Measurements from ENCODE around the gene SOHLH1. TPM values are rescaled to one million over a fixed set of nuclear protein-coding genes. Genes with fewer than 3 reads are reported as not detected.

Gene SOHLH1
- total RNA-seq, 1 donor from 2014 or later, result 0.18 TPM

DNA sequence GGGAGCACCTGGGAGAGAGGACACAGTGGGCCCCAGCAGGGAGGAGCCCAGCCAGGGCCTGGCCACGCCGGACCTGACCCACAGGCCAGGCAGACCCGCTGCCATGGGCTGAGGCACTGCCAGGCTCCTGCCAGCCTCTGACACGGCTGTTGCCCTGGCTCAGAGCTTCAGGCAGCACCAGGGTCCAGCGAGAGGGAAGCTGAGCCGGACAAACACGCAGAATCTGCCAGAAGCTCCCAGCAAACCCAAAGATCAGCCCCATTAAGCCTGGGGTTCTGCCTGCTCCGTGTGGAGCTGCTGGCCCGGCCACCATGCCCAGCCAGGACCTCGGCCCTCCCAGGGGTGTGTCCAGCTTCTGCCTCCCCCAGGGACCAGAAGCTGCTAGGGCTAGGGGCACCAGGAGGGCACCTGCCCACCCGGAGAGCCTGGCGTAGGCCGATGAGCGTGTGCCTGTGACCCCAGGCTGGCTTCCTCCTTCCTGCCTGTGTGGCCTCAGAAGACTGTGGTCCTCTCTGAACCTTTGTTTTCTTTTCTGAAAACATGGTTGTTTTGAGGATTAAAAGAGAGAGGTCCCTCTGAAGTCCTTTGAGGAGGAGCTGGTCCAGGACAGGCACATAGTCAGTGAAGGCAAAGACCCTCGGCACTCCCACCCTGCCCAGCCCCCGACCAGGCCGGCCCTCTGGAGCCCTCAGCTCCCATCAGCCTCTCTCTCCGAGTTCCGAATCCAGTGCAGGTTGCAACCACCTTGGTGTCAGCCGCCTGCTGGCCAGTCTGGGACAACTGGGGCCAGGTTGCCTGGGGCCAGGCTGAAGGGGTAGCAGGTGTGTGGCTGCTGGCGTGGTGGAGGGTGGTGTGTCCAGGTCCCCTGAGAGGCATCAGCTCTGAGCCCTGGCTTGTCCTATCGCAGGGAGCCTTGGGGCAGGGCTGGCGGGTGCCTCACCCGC is 42.3 kb upstream of the SOHLH1 start:
- TF ChIP-seq, protein P1, sequence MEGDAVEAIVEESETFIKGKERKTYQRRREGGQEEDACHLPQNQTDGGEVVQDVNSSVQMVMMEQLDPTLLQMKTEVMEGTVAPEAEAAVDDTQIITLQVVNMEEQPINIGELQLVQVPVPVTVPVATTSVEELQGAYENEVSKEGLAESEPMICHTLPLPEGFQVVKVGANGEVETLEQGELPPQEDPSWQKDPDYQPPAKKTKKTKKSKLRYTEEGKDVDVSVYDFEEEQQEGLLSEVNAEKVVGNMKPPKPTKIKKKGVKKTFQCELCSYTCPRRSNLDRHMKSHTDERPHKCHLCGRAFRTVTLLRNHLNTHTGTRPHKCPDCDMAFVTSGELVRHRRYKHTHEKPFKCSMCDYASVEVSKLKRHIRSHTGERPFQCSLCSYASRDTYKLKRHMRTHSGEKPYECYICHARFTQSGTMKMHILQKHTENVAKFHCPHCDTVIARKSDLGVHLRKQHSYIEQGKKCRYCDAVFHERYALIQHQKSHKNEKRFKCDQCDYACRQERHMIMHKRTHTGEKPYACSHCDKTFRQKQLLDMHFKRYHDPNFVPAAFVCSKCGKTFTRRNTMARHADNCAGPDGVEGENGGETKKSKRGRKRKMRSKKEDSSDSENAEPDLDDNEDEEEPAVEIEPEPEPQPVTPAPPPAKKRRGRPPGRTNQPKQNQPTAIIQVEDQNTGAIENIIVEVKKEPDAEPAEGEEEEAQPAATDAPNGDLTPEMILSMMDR (IDR thresholded peaks at IDR 0.05; ENCODE audit: unreplicated experiment), result no peak
- Mint-ChIP-seq H3K4me3 (ENCODE audit: unreplicated experiment) (no peak overlapping the region), H3K27ac (ENCODE audit: unreplicated experiment) (no peak overlapping the region), H3K4me1 (ENCODE audit: unreplicated experiment) (no peaks in the 10 kb centered on the region), H3K36me3 (ENCODE audit: low read depth, unreplicated experiment) (no peaks in the 10 kb centered on the region), H3K27me3 (ENCODE audit: unreplicated experiment) (peaks cover 3% of the 10 kb centered on the region), H3K9me3 (ENCODE audit: unreplicated experiment) (no peaks in the 10 kb centered on the region)
- no peak for DNase-seq (ENCODE audit: low spot score)

DNA sequence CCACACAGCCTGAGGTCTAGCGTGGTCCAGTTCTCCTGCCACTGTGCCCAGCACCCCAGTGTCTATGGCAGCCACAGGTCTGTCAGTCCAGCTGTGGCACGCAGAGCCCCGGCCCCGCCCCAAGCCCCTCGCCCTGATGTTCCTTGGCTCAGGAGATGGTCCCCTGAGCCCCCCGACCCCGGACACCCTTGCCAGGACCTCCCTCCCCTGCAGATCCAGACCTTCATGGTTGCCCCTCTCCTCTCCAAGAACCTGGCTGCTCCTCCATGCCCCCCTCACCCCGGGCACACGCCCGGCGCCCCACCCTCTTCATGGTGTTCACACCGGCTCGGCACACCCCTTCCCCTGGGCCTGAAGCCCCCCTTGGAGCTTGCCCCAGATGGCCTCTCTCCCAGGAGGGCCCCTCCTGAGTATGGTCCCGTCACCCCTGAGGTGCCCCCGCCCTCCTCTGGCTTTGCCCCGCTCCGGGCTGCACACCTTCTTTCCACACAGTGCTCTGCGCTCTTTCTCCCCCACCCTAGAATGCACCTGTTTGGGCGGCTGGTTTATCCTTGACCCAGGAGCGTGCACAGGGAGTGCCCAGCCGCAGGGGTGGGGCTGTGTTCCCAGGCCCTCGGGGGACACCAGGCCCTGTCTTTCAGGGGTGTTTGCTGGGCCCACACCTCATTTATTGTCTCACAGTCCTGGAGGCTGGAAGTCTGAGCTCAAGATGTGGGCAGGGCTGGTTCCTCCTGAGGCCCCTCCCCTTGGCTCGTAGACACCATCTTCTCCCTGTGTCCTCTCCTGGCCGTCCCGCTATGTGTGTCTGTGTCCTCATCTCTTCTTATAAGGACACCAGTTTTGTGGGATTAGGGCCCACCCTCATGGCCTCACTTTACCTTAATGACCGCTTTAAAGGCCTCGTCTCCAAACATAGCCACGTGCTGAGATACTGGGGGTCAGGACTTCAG is 40.3 kb upstream of the SOHLH1 start:
- no peaks in the 10 kb centered on the region for H3K36me3 Mint-ChIP-seq (ENCODE audit: low read depth, unreplicated experiment)
- no peak overlapping the region for H3K27ac Mint-ChIP-seq (ENCODE audit: unreplicated experiment)
- H3K27me3 Mint-ChIP-seq (ENCODE audit: unreplicated experiment), result peaks cover 8% of the 10 kb centered on the region
- TF ChIP-seq, protein P1 (IDR thresholded peaks at IDR 0.05; ENCODE audit: unreplicated experiment), result no peak
- no peak overlapping the region for H3K4me3 Mint-ChIP-seq (ENCODE audit: unreplicated experiment)
- no peak for DNase-seq (ENCODE audit: low spot score)
- no peaks in the 10 kb centered on the region for H3K4me1 Mint-ChIP-seq (ENCODE audit: unreplicated experiment)
- H3K9me3 Mint-ChIP-seq (ENCODE audit: unreplicated experiment), result no peaks in the 10 kb centered on the region

DNA sequence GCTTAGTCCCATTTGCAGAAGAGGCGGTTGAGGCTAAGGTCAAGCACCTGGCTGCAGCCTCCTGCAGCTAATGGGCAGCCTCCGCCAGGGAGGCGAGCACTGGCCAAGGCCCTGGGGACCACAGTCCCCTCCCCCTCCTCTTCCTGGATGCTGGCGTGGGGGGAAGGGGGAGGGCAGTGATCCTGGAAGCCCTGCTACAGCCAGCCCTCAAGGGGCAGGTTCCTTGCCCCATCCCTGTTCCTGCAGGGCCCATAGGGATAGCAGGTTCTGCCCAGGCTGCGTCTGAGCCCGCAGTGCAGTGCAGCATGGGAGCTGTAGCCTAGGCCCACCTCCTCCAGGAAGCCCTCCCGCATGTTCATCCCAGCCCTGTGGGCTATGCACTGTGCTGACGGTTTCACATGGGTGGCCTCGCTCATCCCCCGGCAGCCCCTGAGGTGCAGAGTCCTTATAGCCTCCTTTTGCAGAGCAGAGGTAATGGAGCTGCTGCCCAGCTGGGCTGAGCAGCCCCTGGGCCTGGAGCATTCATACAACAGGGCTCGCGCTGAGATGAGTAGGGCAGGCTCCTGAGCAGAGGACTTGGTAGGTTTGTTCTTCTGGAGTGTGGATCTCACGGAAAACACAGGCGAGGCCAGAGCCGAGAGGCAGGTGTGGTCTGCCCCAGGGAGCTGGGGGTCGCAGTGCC is 38.7 kb upstream of the SOHLH1 start:
- Mint-ChIP-seq H3K36me3 (ENCODE audit: low read depth, unreplicated experiment) (no peaks in the 10 kb centered on the region), H3K27me3 (ENCODE audit: unreplicated experiment) (peaks cover 12% of the 10 kb centered on the region), H3K27ac (ENCODE audit: unreplicated experiment) (no peak overlapping the region), H3K4me3 (ENCODE audit: unreplicated experiment) (no peak overlapping the region), H3K9me3 (ENCODE audit: unreplicated experiment) (no peaks in the 10 kb centered on the region), H3K4me1 (ENCODE audit: unreplicated experiment) (no peaks in the 10 kb centered on the region)
- DNase-seq (ENCODE audit: low spot score), result no peak
- TF ChIP-seq, protein P1 (IDR thresholded peaks at IDR 0.05; ENCODE audit: unreplicated experiment), result no peak

DNA sequence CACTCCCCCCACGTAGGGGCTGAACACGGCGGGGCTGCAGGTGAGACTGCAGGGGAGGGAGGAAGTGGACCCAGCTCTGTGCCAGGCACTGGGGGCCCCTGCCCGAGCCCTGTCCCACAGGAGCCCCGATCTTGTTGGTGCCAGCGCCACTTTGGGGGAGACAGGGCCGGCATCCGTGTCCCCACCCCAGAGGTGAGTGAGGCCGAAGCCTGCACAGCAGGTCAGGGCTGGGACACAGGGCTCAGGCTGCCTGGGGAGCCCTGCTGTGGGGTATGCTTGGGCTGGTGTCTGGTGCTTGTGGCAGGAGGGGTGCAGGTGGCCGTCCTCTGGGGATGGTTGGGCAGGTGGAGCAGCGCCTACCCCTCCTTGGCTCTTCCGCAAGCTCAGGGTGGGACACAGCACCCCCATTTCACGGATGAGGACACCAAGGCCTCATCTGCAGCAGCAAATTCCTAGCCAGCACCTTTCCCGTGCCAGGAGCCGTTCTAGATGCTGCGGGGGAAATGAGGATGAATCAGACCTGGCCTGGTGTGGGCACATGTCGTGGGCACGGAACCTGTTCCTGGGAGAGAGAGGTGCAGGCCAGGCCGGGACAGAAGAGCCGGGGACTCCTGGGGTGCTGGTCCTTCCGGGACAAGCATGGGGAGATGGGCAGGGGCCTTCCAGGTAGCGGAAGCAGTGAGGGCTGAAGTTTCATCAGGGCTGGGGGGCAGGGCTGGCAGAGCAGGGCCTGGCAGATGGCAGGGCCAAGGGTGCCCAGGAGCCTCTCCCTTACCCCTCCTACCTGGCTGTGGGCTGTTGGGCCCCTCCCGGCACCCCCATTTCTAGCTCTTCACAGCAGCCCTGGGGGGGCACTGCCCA is 37.9 kb upstream of the SOHLH1 start:
- Mint-ChIP-seq H3K36me3 (ENCODE audit: low read depth, unreplicated experiment) (no peaks in the 10 kb centered on the region), H3K27ac (ENCODE audit: unreplicated experiment) (no peak overlapping the region), H3K4me1 (ENCODE audit: unreplicated experiment) (peaks cover 6% of the 10 kb centered on the region), H3K9me3 (ENCODE audit: unreplicated experiment) (no peaks in the 10 kb centered on the region), H3K27me3 (ENCODE audit: unreplicated experiment) (peaks cover 12% of the 10 kb centered on the region), H3K4me3 (ENCODE audit: unreplicated experiment) (peak overlapping the region; percentile 15)
- no peak for DNase-seq (ENCODE audit: low spot score)
- TF ChIP-seq, protein P1 (IDR thresholded peaks at IDR 0.05; ENCODE audit: unreplicated experiment), result no peak

All from endothelial cell (in vitro differentiated cells).